ENCODE data around the gene MARK3.

MARK3 gene

GRCh38 chr14:103341250-103342129 is 43.7 kb upstream of the MARK3 start:
- no peak overlapping the region for H3K4me3 Mint-ChIP-seq
- H3K9me3 Mint-ChIP-seq: no peaks in the 10 kb centered on the region
- peaks cover 90% of the 10 kb centered on the region for H3K36me3 Mint-ChIP-seq (ENCODE audit: low read depth)
- no peak for TF ChIP-seq CTCF (IDR thresholded peaks at IDR 0.05; ENCODE audit: unreplicated experiment in 3 of 3)
- H3K4me1 Mint-ChIP-seq: peaks cover 8% of the 10 kb centered on the region
- no peak overlapping the region for H3K27ac Mint-ChIP-seq
- H3K27me3 Mint-ChIP-seq (ENCODE audit: low read depth): no peaks in the 10 kb centered on the region

- Mint-ChIP-seq H3K27me3 (ENCODE audit: low read depth) (no peaks in the 10 kb centered on the region), H3K27ac (no peak overlapping the region), H3K4me3 (no peak overlapping the region), H3K4me1 (peaks cover 3% of the 10 kb centered on the region), H3K9me3 (no peaks in the 10 kb centered on the region), H3K36me3 (ENCODE audit: low read depth) (peaks cover 72% of the 10 kb centered on the region)
- TF ChIP-seq CTCF (IDR thresholded peaks at IDR 0.05; ENCODE audit: unreplicated experiment in 3 of 3): no peak
Observed at GRCh38 chr14:103343164-103343879, 41.9 kb upstream of the MARK3 start.

- no peaks in the 10 kb centered on the region for H3K4me1 Mint-ChIP-seq
- H3K27ac Mint-ChIP-seq: peak overlapping the region in 1 of 3 experiments; percentile 28
- H3K27me3 Mint-ChIP-seq (ENCODE audit: low read depth): no peaks in the 10 kb centered on the region
- no peak for TF ChIP-seq CTCF (IDR thresholded peaks at IDR 0.05; ENCODE audit: unreplicated experiment in 3 of 3)
- H3K4me3 Mint-ChIP-seq: no peak overlapping the region
- peaks cover 64% of the 10 kb centered on the region for H3K36me3 Mint-ChIP-seq (ENCODE audit: low read depth)
- H3K9me3 Mint-ChIP-seq: no peaks in the 10 kb centered on the region
Observed at GRCh38 chr14:103343905-103344797, 41.1 kb upstream of the MARK3 start.

GRCh38 chr14:103346286-103346685 is 38.9 kb upstream of the MARK3 start:
- no peak overlapping the region for H3K27ac Mint-ChIP-seq
- no peak for TF ChIP-seq CTCF (IDR thresholded peaks at IDR 0.05; ENCODE audit: unreplicated experiment in 3 of 3)
- H3K9me3 Mint-ChIP-seq: no peaks in the 10 kb centered on the region
- H3K4me1 Mint-ChIP-seq: no peaks in the 10 kb centered on the region
- H3K4me3 Mint-ChIP-seq: no peak overlapping the region
- no peaks in the 10 kb centered on the region for H3K27me3 Mint-ChIP-seq (ENCODE audit: low read depth)
- peaks cover 42% of the 10 kb centered on the region for H3K36me3 Mint-ChIP-seq (ENCODE audit: low read depth)

- H3K4me3 Mint-ChIP-seq: no peak overlapping the region
- no peak for TF ChIP-seq CTCF (IDR thresholded peaks at IDR 0.05; ENCODE audit: unreplicated experiment in 3 of 3)
- no peaks in the 10 kb centered on the region for H3K9me3 Mint-ChIP-seq
- H3K36me3 Mint-ChIP-seq (ENCODE audit: low read depth): peaks cover 33% of the 10 kb centered on the region
- H3K27me3 Mint-ChIP-seq (ENCODE audit: low read depth): no peaks in the 10 kb centered on the region
- no peak overlapping the region for H3K27ac Mint-ChIP-seq
- H3K4me1 Mint-ChIP-seq: no peaks in the 10 kb centered on the region
Observed at GRCh38 chr14:103347091-103347815, 38.0 kb upstream of the MARK3 start.

Measured in nephron (organoid).